Uterus (tissue), 2 donors: ENCODE measurements around the gene SLC36A3.

ENCODE experiments used
- POLR2A ChIP-seq, 2 donors: fragments of 450-650 bp; IDR thresholded peaks; one replicate each; pipeline ENCODE4 v1.6.1; 2016; ENCODE audit warnings: antibody characterized with exemption in 2 of 2, mild to moderate bottlenecking in 1 of 2, moderate library complexity in 1 of 2
- TF ChIP-seq, protein P1 (sequence below), 4 experiments: fragments of 200-600 bp in 2 of 4; fragments of 450-650 bp in 2 of 4; sonication (generic) in 2 of 4; IDR thresholded peaks; one replicate each; pipeline ENCODE4 v1.5.1; 2016 to 2019; ENCODE audit warnings: antibody characterized with exemption in 4 of 4, mild to moderate bottlenecking in 2 of 4, moderate library complexity in 1 of 4

DNA sequence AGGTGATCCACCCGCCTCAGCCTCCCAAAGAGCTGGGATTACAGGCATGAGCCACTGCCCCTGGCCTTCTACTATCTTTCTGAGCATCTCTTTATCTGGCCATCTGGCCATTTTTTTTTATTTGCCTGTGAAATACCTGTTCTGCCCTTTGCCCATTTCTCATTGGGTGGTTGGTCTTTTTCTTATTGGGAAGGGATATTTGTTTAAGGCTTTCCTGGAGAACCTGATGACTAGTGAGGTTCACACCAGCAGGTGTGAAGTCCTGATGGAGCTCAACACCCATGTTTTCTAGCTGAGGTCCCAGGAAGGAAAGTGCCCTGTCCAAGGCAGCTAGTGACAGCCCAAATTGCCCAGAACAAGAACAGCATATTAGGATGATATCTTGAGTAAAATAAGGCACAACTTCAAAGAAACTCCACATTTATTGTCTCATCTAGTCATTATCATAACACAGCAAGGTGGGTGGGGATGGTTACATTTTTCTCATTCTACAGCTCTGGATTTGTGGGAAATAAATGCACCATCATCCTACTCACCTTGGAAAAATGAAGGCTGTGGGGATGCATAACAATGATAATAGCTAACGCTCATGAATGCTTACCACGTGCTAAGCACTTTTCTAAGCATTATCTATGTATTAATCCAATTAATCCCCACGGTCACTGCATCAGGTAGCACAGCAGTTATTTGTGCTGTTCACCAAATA, 20.3 kb downstream of the SLC36A3 start:
- TF ChIP-seq, protein P1, sequence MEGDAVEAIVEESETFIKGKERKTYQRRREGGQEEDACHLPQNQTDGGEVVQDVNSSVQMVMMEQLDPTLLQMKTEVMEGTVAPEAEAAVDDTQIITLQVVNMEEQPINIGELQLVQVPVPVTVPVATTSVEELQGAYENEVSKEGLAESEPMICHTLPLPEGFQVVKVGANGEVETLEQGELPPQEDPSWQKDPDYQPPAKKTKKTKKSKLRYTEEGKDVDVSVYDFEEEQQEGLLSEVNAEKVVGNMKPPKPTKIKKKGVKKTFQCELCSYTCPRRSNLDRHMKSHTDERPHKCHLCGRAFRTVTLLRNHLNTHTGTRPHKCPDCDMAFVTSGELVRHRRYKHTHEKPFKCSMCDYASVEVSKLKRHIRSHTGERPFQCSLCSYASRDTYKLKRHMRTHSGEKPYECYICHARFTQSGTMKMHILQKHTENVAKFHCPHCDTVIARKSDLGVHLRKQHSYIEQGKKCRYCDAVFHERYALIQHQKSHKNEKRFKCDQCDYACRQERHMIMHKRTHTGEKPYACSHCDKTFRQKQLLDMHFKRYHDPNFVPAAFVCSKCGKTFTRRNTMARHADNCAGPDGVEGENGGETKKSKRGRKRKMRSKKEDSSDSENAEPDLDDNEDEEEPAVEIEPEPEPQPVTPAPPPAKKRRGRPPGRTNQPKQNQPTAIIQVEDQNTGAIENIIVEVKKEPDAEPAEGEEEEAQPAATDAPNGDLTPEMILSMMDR (IDR thresholded peaks at IDR 0.05), result no peak
- no peak for TF ChIP-seq POLR2A (IDR thresholded peaks at IDR 0.05)
